ENCODE results near the gene WNT3A. TPM values are rescaled to one million over a fixed set of nuclear protein-coding genes. Genes with fewer than 3 reads are reported as not detected.

Gene WNT3A
- total and polyA plus RNA-seq, 2 of the 4 experiments (the other 2 are of a cell fraction) = not detected

- no peak overlapping the region for H3K56ac ChIP-seq (ENCODE audit: extremely low read depth, insufficient read depth, low read length)
- WGBS, 2 experiments (ENCODE audit: extremely low coverage in 2 of 2, insufficient read length in 1 of 2) = 83% methylated on average over 8 of the region's 18 CpGs; no CpG with 5 or more reads in 1 of the 2 experiments
These were observed 14.0 kb downstream of the WNT3A start for GRCh38 chr1:228020686-228021354.

More at GRCh38 chr1:228020686-228021354, 14.0 kb downstream of the WNT3A start:
- Histone ChIP-seq H3K4me1 (ENCODE audit: control insufficient read depth, insufficient read depth, low read length) (no peaks in the 10 kb centered on the region; the same call in 1 of the 2 replicates), H3K4ac (ENCODE audit: low read depth, low read length) (no peak overlapping the region), H3K9me1 (ENCODE audit: insufficient read depth, low read length) (no peaks in the 10 kb centered on the region), H3K9ac (ENCODE audit: low read depth, low read length) (no peak overlapping the region), H2BK5ac (ENCODE audit: low read depth, low read length, poor library complexity, severe bottlenecking) (no peak overlapping the region), H2BK120ac (ENCODE audit: low read depth, low read length) (no peak overlapping the region), H4K5ac (ENCODE audit: low read depth, low read length) (no peak overlapping the region), H2AK9ac (replicated peaks; ENCODE audit: low read depth, low read length, poor library complexity) (no peak overlapping the region), H3K79me1 (ENCODE audit: low read depth in 1 of 2, low read length in 2 of 2) (no peaks in the 10 kb centered on the region), H3K18ac (ENCODE audit: low read depth, low read length) (no peak overlapping the region), H2AK5ac (ENCODE audit: low read depth, low read length) (no peak overlapping the region), H4K8ac (ENCODE audit: low read depth in 2 of 2, low read length in 2 of 2) (no peak overlapping the region), H3K9me3 (ENCODE audit: control insufficient read depth, insufficient read depth, low read length) (no peaks in the 10 kb centered on the region), H3K23ac (ENCODE audit: low read depth, low read length) (no peak overlapping the region), H2BK15ac (ENCODE audit: low read depth, low read length) (no peak overlapping the region), H3K27me3 (ENCODE audit: control insufficient read depth, insufficient read depth, low read length) (peaks cover 4% of the 10 kb centered on the region; the same call in 1 of the 2 replicates), H3K4me3 (ENCODE audit: insufficient read depth, low read depth, low read length) (no peak overlapping the region), H3K36me3 (ENCODE audit: control insufficient read depth, insufficient read depth, low read length) (no peaks in the 10 kb centered on the region), H2AFZ (replicated peaks; ENCODE audit: low read length, poor library complexity) (peak overlapping the region; percentile 39), H3K4me2 (ENCODE audit: low read depth, low read length) (no peak overlapping the region), H3K14ac (replicated peaks; ENCODE audit: low read depth, low read length) (no peak overlapping the region), H2BK20ac (ENCODE audit: low read depth, low read length) (no peak overlapping the region), H4K91ac (ENCODE audit: insufficient read depth, low read depth, low read length) (no peak overlapping the region), H3K27ac (ENCODE audit: insufficient read depth, low read length) (no peak overlapping the region), H4K20me1 (ENCODE audit: insufficient read depth, low read length) (no peaks in the 10 kb centered on the region)
- ChIA-PET CTCF (no interaction called here), POLR2A (ENCODE audit: unreplicated experiment) (no interaction called here)
- in situ Hi-C loops (cut with MboI; ENCODE audit: low sequenced_read_pairs) (no loop called here), dilution Hi-C loops (cut with HindIII; ENCODE audit: low sequenced_read_pairs, unreplicated experiment) (no loop called here), intact Hi-C loops (cut with micrococcal nuclease) (no loop called here)
- DNase-seq = no peak
- BruUV-seq (replicated peaks) = no TSS peak
- no peak for TF ChIP-seq MXI1 (IDR thresholded peaks at IDR 0.05; ENCODE audit: borderline replicate concordance, low read depth, low read length)
- no peak for TF ChIP-seq MAFK (IDR thresholded peaks at IDR 0.05; ENCODE audit: low read depth, low read length)
- TF ChIP-seq POLR2A (IDR thresholded peaks at IDR 0.05; ENCODE audit: low read depth, low read length) = no peak
- no peak for TF ChIP-seq CHD1 (IDR thresholded peaks at IDR 0.05; ENCODE audit: low read depth, low read length)
- TF ChIP-seq RCOR1 (IDR thresholded peaks at IDR 0.05; ENCODE audit: insufficient replicate concordance, low read length) = no peak
- TF ChIP-seq RFX5 (IDR thresholded peaks at IDR 0.05; ENCODE audit: low read depth, low read length) = no peak
- ATAC-seq (ENCODE audit: low read depth) = no peak
